GM19193 (cell line): Measurements from ENCODE around the gene ZBTB7B.

Source experiments
- POLR2A ChIP-seq: IDR thresholded peaks from 4 replicates; pipeline ENCODE4 v1.6.1; 2011; ENCODE audit not compliant: insufficient read depth, insufficient read length; ENCODE audit errors: extremely low read depth

The ZBTB7B gene

DNA sequence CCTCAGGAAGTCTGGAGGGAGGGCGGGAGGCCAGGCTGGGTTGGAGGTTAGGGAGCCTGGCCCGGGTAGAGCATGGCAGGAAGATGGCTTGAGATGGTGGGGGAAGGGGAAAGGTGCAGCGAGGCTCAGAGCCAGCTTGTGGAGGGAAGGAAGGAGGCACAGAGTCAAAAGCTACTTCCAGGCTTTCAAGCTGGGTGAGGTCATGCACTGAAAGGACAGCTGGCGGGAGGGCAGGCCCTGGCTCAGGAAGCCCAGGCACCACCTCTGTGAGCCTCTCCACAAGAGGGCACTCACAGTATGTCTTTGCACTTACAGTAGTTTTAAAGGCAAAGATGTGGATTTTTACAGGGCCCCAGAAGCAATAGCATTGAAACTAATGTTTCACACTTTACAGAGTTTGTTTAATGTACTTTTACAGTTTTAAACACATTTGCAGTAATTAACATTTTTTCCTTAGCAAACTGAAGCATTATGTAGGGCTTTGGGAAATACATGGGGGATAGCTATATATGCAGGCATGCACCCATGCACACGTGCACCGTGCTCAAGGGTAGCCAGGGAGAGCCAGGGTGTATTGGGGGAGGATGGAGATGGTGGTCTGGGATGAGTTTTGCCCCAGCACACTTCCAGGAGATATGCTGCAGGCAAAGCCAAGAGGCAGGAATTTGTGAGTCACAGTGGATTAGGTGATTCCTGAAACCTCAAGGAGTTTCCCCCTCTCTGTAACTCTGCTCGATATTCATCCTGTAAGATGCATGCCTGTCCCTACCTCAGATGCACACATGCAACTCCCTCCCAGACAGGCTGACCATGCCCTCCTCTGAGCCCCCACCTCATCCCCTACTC, 42.4 kb downstream of the ZBTB7B start:
- no peak for TF ChIP-seq POLR2A

DNA sequence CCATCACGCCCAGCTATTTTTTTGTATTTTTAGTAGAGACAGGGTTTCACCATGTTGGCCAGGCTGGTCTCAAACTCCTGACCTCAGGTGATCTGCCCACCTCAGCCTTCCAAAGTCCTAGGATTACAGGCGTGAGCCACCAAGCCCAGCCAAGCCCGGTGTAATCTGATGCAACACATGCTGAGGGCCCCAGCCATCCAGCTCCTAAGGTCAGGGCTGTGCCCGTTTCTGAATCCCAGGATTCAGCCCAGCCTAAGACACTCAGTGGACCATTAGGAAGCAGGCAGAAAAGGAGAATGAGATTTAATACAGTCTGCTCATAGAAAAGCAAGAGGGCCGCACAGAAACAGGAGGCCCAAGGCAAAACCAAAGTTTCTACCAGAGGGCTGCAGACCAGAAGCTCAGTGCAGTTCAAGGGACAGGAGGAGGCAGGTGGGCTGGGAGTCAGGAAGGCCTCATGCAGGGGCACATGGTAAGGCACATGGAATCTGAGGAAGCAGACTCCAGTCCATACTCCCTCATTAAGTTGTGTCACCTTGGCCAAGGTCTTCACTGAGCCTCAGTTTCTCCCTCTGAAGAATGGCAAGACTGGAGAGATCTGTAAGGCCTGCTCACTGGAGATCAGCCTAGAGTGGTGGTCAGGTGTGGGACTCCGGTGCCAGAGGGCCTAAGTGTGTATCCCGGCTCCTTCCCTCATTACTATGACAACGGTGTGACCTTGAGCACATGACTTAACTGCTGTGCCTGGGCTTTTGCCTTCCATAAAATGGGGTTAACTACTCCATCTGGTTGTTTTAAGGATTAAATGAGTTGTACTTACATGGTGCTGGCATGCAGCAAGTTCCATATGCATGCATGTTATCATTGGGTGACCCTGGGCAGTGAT, 46.1 kb downstream of the ZBTB7B start:
- no peak for TF ChIP-seq POLR2A

DNA sequence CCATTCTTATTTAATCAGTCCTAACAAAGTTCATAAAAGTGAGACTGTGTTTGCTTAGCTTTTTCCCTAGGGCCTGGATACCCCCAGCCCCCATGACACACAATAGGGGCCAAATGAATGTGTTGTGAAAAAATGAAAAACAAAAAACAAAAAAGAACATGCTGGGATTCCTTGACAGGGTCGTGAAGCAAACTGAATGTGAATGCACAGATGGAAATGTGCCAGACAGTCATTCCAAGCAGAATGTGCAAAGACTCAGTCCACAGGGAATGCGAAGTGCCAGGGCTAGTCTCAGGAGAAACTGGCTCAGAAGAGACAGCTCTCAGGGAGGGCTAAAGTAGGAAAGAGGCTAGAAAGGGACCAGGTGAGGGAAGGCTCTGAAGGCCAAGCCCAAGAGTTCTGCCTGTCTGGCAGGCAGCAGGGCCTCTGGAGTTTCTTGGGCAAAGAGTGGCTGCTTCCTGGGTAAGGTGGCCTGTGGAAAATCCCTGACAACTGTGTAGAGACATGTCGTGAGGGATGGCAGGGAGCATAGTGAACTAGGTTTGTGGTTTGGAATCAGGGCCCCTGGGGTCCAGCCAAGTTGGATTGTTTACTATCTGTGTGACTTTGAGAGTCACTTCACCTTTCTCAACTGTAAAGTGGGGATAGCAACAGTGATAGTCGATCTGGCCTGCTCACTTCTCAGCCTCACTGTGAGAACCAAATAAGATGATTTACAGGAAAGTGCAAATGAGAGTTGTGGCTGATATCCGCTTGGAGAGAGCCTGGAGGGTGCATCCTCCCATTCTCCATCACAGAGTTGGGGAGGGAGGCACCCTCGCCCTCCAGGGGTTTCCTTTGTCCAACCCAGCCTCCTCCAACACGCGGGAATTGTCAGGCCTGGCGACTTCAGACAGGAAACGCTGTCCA, 47.3 kb downstream of the ZBTB7B start:
- TF ChIP-seq POLR2A, result no peak

DNA sequence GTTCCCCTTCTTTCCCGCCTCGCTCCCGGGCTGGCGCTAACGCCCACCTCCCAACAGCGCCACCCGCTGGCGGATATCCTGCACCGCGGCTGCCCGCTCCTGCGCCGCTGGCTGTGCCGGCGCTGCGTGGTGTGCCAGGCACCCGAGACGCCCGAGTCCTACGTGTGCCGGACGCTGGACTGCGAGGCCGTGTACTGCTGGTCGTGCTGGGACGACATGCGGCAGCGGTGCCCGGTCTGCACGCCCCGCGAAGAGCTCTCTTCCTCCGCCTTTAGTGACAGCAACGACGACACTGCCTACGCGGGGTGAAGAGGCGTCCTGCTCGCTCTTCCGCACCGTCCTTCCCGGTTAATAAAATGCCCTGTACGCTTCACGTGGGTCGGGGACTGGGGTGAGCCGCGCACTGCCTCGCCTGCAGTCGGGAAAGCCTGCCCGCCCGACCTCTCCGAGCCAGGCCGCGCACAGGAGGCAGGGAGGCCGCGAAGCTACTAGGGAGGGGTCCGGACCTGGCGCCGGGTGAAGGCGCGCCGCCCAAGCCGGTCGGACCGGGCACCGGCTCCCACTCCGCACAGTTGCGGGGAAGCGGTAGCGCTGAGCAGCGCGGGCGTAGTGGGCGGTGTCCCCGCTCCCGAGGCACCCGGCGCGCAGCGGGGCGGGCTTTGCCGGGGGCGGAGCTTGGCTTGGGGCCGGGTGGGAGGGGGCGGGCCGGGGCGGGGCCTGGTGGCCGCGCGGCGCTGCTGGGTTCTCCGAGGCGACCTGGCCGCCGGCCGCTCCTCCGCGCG, 48.1 kb downstream of the ZBTB7B start, which contains the start of gene ADAM15:
ADAM15 (plus strand) TSS at position 757 of the 782 bp plus-strand sequence. CDS start 71 bp downstream, outside the sequence.
- no peak for TF ChIP-seq POLR2A

DNA sequence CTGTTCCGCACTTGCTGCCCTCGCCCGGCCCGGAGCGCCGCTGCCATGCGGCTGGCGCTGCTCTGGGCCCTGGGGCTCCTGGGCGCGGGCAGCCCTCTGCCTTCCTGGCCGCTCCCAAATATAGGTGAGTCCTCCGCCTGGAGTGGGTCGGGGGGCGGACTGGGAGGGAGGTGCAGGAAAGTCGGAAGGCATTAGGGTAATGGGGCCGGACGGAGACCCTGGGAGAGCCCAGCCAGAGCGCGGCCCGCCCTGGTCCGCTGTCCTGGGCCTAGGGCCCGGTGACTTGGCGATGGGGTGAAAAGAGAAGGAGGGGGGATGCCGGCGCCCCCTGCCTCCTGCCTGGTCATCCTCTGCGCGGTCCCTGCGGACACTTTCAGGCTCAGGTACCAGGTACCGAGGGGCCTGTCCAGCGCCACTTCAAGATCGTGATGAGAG, 48.8 kb downstream of the ZBTB7B start:
- peak; percentile 52 for TF ChIP-seq POLR2A

DNA sequence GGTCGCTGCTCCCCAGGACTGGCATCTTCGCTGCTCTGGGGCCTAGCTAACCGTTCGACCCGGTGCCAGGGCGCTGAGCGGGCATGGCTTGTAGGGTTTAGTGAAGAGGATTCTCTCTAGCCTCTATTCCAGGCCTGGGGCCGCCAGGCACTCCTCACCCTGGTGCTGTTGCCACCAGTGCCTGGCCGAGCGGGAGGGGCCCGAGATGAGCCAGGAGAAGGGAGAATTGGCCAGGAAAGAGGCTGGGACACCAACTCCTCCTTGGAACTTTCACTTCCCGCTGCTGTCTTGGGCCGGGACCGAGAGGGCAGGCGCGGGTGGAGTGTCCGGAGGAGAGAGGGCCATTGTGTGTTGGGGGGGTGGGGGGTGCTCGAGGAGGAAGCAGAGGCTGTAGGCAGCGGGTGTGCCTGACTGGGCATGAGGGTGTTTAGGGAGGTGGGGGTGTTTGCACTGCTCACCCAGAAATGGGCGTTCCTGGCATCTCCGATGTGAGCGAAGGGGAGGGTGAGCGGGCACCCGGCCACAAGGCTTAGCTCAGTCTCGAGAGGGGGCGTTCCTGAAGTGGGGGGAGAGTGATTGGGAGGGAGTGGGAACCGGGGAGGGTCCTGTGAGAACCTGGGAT, 49.3 kb downstream of the ZBTB7B start:
- no peak for TF ChIP-seq POLR2A

DNA sequence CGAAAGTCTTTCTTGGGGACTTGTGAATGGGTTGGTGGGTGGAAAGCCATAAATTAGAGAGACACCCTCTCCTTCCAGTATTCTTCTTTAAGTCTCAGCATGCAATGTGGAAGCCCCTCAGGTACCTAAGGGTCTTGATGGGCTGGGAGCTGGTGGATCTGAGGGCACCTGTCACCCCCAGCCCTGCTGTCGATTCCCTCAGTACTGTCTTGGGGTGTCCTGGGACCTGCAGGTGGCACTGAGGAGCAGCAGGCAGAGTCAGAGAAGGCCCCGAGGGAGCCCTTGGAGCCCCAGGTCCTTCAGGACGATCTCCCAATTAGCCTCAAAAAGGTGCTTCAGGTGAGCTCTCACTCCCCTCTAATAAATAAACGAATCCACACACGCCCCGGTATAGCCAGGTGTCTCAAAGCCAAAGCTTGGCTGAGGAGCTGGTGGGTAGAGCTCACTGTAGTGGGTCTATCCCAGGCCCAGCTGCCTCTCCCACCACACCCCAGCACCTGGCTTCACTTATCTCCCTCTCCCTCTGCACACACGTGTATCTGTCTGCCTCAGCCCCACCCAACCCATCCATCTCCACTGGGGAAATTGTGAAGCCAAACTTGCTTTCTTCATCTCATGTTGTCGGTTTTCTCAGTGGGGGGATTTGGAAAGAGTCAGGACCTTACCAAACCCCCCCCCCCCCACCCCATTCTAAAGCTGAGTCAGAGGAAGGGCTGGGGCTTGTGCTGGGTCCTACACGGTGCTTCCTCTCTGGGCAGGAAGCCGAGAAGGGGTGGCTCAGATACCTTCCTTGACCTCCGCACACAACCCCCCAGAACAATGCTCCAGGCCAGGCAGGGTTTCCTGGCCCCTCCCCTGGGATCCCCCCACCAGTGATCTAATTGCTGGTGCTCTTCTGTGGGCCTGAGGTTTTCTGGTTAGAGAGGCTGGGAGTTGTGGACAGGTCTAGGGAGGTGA, 50.1 kb downstream of the ZBTB7B start:
- TF ChIP-seq POLR2A, result no peak

DNA sequence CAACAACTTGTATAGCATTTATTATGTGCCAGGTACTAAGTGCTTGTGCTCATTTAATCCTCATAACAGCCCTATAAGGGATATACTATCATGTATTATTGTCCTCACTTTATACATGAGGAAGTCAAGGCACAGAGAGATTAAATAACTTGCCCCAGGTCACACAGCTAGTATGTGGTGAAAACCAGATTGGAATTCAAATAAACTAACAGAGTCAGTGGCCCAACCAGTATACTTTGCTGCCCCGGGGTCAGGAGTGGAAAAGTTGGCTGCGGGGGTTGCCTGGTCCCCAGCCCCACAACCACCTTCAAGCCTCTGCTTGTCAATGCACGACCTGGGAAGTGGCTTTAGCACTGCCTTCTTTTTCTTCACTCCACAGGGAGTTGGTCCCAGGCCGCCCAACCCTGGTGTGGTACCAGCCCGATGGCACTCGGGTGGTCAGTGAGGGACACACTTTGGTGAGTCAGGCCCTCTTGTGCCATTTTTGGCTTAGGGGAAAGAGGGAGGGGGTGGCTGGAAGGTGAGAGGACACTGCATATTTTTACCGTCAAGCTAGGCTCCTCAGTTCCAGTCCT, 51.0 kb downstream of the ZBTB7B start:
- TF ChIP-seq POLR2A, result no peak

DNA sequence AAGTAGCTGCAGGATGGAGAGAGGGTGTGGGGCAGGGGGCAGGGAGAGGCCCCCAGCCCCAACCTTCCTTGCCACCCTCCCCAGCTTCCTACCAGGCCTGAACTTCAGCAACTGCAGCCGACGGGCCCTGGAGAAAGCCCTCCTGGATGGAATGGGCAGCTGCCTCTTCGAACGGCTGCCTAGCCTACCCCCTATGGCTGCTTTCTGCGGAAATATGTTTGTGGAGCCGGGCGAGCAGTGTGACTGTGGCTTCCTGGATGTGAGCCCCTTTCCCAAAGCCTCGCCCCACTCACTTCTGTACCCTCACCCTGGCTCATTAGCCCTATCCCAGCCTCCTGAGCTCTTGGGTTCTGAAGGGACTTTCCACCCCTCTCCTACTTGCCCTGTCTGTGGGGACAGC, 54.5 kb downstream of the ZBTB7B start:
- TF ChIP-seq POLR2A, result no peak

DNA sequence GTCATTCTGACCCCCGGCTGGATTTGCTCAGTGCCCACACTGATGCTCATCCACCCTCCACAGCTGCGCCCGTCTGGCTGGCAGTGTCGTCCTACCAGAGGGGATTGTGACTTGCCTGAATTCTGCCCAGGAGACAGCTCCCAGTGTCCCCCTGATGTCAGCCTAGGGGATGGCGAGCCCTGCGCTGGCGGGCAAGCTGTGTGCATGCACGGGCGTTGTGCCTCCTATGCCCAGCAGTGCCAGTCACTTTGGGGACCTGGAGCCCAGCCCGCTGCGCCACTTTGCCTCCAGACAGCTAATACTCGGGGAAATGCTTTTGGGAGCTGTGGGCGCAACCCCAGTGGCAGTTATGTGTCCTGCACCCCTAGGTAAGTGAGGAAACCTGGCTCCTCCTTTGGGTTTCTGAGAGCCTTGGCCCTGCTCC, 55.2 kb downstream of the ZBTB7B start:
- no peak for TF ChIP-seq POLR2A

DNA sequence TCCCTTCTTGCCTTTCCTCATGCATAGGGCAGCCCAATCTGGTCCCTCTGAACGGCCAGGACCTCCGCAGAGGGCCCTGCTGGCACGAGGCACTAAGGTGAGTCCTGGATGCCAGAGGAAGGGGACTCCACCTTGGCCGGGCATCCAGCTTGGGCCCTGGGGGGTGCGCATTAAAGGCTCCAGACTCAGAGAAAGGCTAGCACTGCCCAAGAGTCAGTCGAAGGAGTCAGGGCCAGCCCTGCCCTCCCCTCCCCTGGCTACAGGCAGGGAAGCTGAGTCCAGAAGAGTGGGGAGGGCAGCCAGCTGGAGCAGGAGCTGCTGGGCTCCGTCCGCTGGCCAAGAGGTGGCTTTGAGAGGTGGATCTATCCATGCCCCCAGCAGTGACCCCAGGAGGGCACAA, 58.1 kb downstream of the ZBTB7B start:
- TF ChIP-seq POLR2A, result no peak
